Glutamatergic neuron (in vitro differentiated cells): Measurements from ENCODE around the gene SYT14. TPM values are rescaled to one million over a fixed set of nuclear protein-coding genes. Genes with fewer than 3 reads are reported as not detected.
"Not testable (repeated sequence)": the region's sequence is repeated elsewhere in the genome, so short reads cannot be mapped to it uniquely, and the experiment has no call there.

Experiments used
- DNase-seq: peaks from one replicate; pipeline ENCODE4 v3.0.0; 2022
- H3K27ac Mint-ChIP-seq: one replicate; pipeline ENCODE4 v1.8.0; 2020; ENCODE audit warnings: mild to moderate bottlenecking, mixed read lengths, inconsistent platforms; ENCODE audit not compliant: unreplicated experiment
- H3K27me3 Mint-ChIP-seq: one replicate; pipeline ENCODE4 v1.8.0; 2020; ENCODE audit warnings: mild to moderate bottlenecking, moderate library complexity, mixed read lengths, inconsistent platforms; ENCODE audit not compliant: unreplicated experiment
- H3K36me3 Mint-ChIP-seq: one replicate; pipeline ENCODE4 v1.8.0; 2020; ENCODE audit warnings: mild to moderate bottlenecking, mixed read lengths, inconsistent platforms; ENCODE audit not compliant: unreplicated experiment
- H3K4me1 Mint-ChIP-seq: one replicate; pipeline ENCODE4 v1.8.0; 2020; ENCODE audit warnings: mild to moderate bottlenecking, low read depth, mixed read lengths, inconsistent platforms; ENCODE audit not compliant: unreplicated experiment
- H3K4me3 Mint-ChIP-seq: one replicate; pipeline ENCODE4 v1.8.0; 2020; ENCODE audit warnings: mild to moderate bottlenecking, mixed read lengths, inconsistent platforms; ENCODE audit not compliant: unreplicated experiment
- H3K9me3 Mint-ChIP-seq: one replicate; pipeline ENCODE4 v1.8.0; 2020; ENCODE audit warnings: mild to moderate bottlenecking, moderate library complexity, mixed read lengths, inconsistent platforms; ENCODE audit not compliant: unreplicated experiment
- total RNA-seq: library from RNA; stranded (reverse); fragmentation: NEBNext Ultra II Directional; extraction: Animal tissue kit (Norgen Biotek cat#: 25700); gene quantifications from one replicate; pipeline ENCODE4 v1.2.1, GENCODE V29; 2021; ENCODE audit not compliant: unreplicated experiment
- TF ChIP-seq, protein P1 (sequence below): fragments of 200-600 bp; sonication (generic); IDR thresholded peaks from one replicate; pipeline ENCODE4 v1.5.0; 2021; ENCODE audit not compliant: partially characterized antibody, unreplicated experiment

Gene SYT14
- total RNA-seq, 1 donor from 2014 or later, result 18.1 TPM

GRCh38 chr1:209901211-209901610 is 36.8 kb upstream of the SYT14 start:
- no peak for DNase-seq
- H3K4me3 Mint-ChIP-seq, result no peak overlapping the region

DNA sequence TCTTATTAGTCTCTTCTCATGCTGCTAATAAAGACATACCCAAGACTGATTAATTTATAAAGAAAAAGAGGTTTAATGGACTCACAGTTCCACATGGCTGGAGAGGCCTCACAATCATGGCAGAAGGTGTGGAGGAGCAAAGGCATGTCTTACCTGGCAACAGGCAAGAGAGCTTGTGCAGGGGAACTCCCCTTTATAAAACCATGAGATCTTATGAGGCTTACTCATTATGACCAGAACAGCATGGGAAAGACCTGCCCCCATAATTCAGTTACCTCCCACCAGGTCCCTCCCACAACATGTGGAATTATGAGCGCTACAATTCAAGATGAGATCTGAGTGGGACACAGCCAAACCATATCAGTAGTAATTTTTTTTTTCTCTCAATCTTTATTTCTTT is 33.2 kb upstream of the SYT14 start:
- not testable (repeated sequence) for H3K27ac Mint-ChIP-seq, H3K4me3 Mint-ChIP-seq, H3K36me3 Mint-ChIP-seq, DNase-seq, H3K9me3 Mint-ChIP-seq, H3K4me1 Mint-ChIP-seq, H3K27me3 Mint-ChIP-seq

More at GRCh38 chr1:209901211-209901610, 36.8 kb upstream of the SYT14 start:
- H3K36me3 Mint-ChIP-seq, result no peaks in the 10 kb centered on the region
- TF ChIP-seq, protein P1, sequence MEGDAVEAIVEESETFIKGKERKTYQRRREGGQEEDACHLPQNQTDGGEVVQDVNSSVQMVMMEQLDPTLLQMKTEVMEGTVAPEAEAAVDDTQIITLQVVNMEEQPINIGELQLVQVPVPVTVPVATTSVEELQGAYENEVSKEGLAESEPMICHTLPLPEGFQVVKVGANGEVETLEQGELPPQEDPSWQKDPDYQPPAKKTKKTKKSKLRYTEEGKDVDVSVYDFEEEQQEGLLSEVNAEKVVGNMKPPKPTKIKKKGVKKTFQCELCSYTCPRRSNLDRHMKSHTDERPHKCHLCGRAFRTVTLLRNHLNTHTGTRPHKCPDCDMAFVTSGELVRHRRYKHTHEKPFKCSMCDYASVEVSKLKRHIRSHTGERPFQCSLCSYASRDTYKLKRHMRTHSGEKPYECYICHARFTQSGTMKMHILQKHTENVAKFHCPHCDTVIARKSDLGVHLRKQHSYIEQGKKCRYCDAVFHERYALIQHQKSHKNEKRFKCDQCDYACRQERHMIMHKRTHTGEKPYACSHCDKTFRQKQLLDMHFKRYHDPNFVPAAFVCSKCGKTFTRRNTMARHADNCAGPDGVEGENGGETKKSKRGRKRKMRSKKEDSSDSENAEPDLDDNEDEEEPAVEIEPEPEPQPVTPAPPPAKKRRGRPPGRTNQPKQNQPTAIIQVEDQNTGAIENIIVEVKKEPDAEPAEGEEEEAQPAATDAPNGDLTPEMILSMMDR, result no peak
- H3K4me1 Mint-ChIP-seq, result no peaks in the 10 kb centered on the region
- H3K27ac Mint-ChIP-seq, result no peak overlapping the region
- H3K9me3 Mint-ChIP-seq, result no peaks in the 10 kb centered on the region
- no peaks in the 10 kb centered on the region for H3K27me3 Mint-ChIP-seq

DNA sequence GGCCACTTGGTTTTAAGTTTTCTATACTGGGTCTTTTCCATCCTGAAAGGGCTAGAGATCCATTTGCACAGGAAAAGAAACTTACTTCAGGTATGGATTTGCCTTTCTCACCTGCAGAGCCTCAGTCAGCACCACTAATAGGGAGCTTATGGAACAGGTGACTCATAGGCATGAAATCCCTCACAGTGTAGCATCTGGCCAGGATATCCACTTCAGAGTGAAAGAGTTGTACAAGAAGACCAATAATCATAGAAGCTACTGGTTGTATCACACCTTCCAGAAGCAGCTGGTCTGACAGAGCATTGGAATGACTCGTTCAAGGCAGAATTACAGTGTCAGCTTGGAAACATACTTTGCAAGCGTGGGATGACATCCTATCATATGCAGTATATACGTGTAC is 26.3 kb upstream of the SYT14 start:
- Mint-ChIP-seq H3K27me3 (peaks cover 1% of the 10 kb centered on the region), H3K9me3 (no peaks in the 10 kb centered on the region), H3K27ac (no peak overlapping the region), H3K36me3 (no peaks in the 10 kb centered on the region), H3K4me3 (no peak overlapping the region), H3K4me1 (no peaks in the 10 kb centered on the region)
- no peak for DNase-seq
- TF ChIP-seq, protein P1, result no peak

- H3K27me3 Mint-ChIP-seq, result peaks cover 1% of the 10 kb centered on the region
- no peaks in the 10 kb centered on the region for H3K9me3 Mint-ChIP-seq
- no peak for DNase-seq
- H3K36me3 Mint-ChIP-seq, result no peaks in the 10 kb centered on the region
- no peak overlapping the region for H3K27ac Mint-ChIP-seq
- H3K4me1 Mint-ChIP-seq, result no peaks in the 10 kb centered on the region
- no peak overlapping the region for H3K4me3 Mint-ChIP-seq
- TF ChIP-seq, protein P1, result no peak
These were observed 25.7 kb upstream of the SYT14 start for GRCh38 chr1:209912306-209912705.

DNA sequence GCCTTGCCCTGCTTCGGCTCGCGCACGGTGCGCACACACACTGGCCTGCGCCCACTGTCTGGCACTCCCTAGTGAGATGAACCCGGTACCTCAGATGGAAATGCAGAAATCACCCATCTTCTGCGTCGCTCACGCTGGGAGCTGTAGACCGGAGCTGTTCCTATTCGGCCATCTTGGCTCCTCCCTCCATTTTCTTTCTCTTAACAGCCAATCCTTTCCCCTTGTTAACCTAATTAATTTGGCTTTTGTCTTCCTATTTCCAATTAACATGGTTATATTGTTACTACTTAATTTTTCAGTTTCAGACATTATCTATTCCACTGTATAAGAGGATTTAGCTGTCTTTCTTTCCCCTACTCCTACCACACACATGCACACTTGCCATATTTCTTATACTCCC is 18.4 kb upstream of the SYT14 start:
- H3K36me3 Mint-ChIP-seq, H3K4me1 Mint-ChIP-seq, DNase-seq, H3K4me3 Mint-ChIP-seq, H3K27me3 Mint-ChIP-seq, H3K27ac Mint-ChIP-seq, H3K9me3 Mint-ChIP-seq: not testable (repeated sequence)

DNA sequence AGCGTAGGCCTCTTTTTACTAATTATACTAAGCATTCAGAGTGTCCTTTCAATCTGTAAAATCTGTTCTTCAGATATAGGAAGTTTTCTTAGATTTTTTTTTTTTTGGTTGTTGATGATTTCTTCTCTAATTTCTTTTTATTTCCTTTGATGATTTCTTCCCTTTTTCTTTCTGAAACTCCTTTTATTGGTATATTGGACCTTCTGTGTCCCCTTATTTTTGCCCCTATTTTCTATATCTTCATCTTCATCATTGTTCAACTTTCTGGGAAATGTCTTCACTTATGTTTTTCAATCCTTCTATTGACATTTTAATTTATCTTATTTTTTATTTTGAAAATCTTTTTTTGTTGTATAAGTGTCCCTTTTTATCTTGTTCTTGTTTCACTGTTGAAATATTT is 17.2 kb upstream of the SYT14 start:
- Mint-ChIP-seq H3K9me3 (no peaks in the 10 kb centered on the region), H3K27me3 (no peaks in the 10 kb centered on the region), H3K4me3 (no peak overlapping the region), H3K27ac (no peak overlapping the region), H3K36me3 (peaks cover 6% of the 10 kb centered on the region), H3K4me1 (no peaks in the 10 kb centered on the region)
- no peak for DNase-seq
- TF ChIP-seq, protein P1, result no peak
